Epidermal melanocyte (primary cell): ENCODE data around the gene UNC93A.

Experiments
- DNase-seq: peaks from one replicate; pipeline ENCODE4 v3.0.0; 2011; ENCODE audit warnings: low spot score; ENCODE audit not compliant: insufficient read length

Gene UNC93A

GRCh38 chr6:167293088-167293589, 2.0 kb downstream of the UNC93A start:
- no peak for DNase-seq

GRCh38 chr6:167293590-167294091, 2.5 kb downstream of the UNC93A start:
- DNase-seq, result no peak

- no peak for DNase-seq
These were observed 3.1 kb downstream of the UNC93A start for GRCh38 chr6:167294241-167294640.

GRCh38 chr6:167294651-167295494, 3.8 kb downstream of the UNC93A start:
- no peak for DNase-seq

- no peak for DNase-seq
These were observed 4.6 kb downstream of the UNC93A start for GRCh38 chr6:167295495-167296292.

- DNase-seq, result no peak
These were observed 5.2 kb downstream of the UNC93A start for GRCh38 chr6:167296293-167296690.

GRCh38 chr6:167296902-167297301, 5.8 kb downstream of the UNC93A start:
- DNase-seq, result no peak

- no peak for DNase-seq
These were observed 7.0 kb downstream of the UNC93A start for GRCh38 chr6:167298127-167298526.

GRCh38 chr6:167299641-167300308, 8.7 kb downstream of the UNC93A start:
- no peak for DNase-seq

GRCh38 chr6:167300902-167301777, 10.0 kb downstream of the UNC93A start:
- no peak for DNase-seq

- DNase-seq, result no peak
These were observed 11.0 kb downstream of the UNC93A start for GRCh38 chr6:167302074-167302473.

GRCh38 chr6:167302796-167303195, 11.7 kb downstream of the UNC93A start:
- DNase-seq, result no peak

GRCh38 chr6:167303675-167304625, 12.8 kb downstream of the UNC93A start:
- DNase-seq, result no peak

GRCh38 chr6:167304912-167305311, 13.8 kb downstream of the UNC93A start:
- DNase-seq, result no peak

GRCh38 chr6:167305796-167306195, 14.7 kb downstream of the UNC93A start:
- no peak for DNase-seq

GRCh38 chr6:167306401-167306998, 15.4 kb downstream of the UNC93A start:
- no peak for DNase-seq

- no peak for DNase-seq
These were observed 16.3 kb downstream of the UNC93A start for GRCh38 chr6:167307342-167307955.

GRCh38 chr6:167308207-167308606, 17.1 kb downstream of the UNC93A start:
- DNase-seq, result no peak
